ENCODE measurements around the gene OR4N5.
"Not testable (repeated sequence)": the region's sequence is repeated elsewhere in the genome, so short reads cannot be mapped to it uniquely, and the experiment has no call there.

OR4N5 gene

GRCh38 chr14:20138520-20138919 is at the start of gene OR4N5:
Gene OR4N5 (plus strand): TSS chr14:20138820. CDS start chr14:20143736, 4,916 bp downstream.
- DNase-seq: no peak

GRCh38 chr14:20092050-20092449 is 46.6 kb upstream of the OR4N5 start:
- no peak for DNase-seq

GRCh38 chr14:20093442-20093841 is 45.2 kb upstream of the OR4N5 start:
- no peak for DNase-seq

GRCh38 chr14:20098926-20099770 is 39.5 kb upstream of the OR4N5 start:
- DNase-seq: not testable (repeated sequence)

GRCh38 chr14:20110438-20110837 is 28.2 kb upstream of the OR4N5 start, which contains the start of gene OR4K17:
Gene OR4K17 (plus strand): TSS chr14:20110739. CDS start chr14:20117500, 6,761 bp downstream.
- no peak for DNase-seq

- no peak for DNase-seq
Measured at GRCh38 chr14:20112321-20112720, 26.3 kb upstream of the OR4N5 start.

GRCh38 chr14:20116748-20117147 is 21.9 kb upstream of the OR4N5 start:
- no peak for DNase-seq

- no peak for DNase-seq
Measured at GRCh38 chr14:20118795-20119194, 19.8 kb upstream of the OR4N5 start.

GRCh38 chr14:20143911-20144310 is 5.3 kb downstream of the OR4N5 start:
- no peak for DNase-seq

GRCh38 chr14:20144820-20145219 is 6.2 kb downstream of the OR4N5 start:
- no peak for DNase-seq

GRCh38 chr14:20164462-20164861 is 25.8 kb downstream of the OR4N5 start:
- DNase-seq: no peak

- no peak for DNase-seq
Measured at GRCh38 chr14:20167091-20167490, 28.5 kb downstream of the OR4N5 start.

GRCh38 chr14:20169852-20170251 is 31.2 kb downstream of the OR4N5 start:
- DNase-seq: not testable (repeated sequence)

- DNase-seq: not testable (repeated sequence)
Measured at GRCh38 chr14:20174205-20174604, 35.6 kb downstream of the OR4N5 start.

- no peak for DNase-seq
Measured at GRCh38 chr14:20176330-20176729, 37.7 kb downstream of the OR4N5 start.

- no peak for DNase-seq
Measured at GRCh38 chr14:20177433-20177974, 38.9 kb downstream of the OR4N5 start.

GRCh38 chr14:20179218-20179617 is 40.6 kb downstream of the OR4N5 start:
- DNase-seq: no peak

- DNase-seq: no peak
Measured at GRCh38 chr14:20179880-20180279, 41.3 kb downstream of the OR4N5 start.

- DNase-seq: no peak
Measured at GRCh38 chr14:20180486-20180885, 41.9 kb downstream of the OR4N5 start.

- no peak for DNase-seq
Measured at GRCh38 chr14:20184181-20184580, 45.6 kb downstream of the OR4N5 start.

GRCh38 chr14:20190596-20190995 is 52.0 kb downstream of the OR4N5 start, which contains the start of gene OR11G2:
Gene OR11G2 (plus strand): TSS chr14:20190896. CDS start chr14:20197438, 6,542 bp downstream.
- no peak for DNase-seq

- DNase-seq: no peak
Measured at GRCh38 chr14:20191396-20191795, 52.8 kb downstream of the OR4N5 start.

GRCh38 chr14:20194101-20194500 is 55.5 kb downstream of the OR4N5 start:
- no peak for DNase-seq

All from fibroblast of skin of right quadriceps (primary cell).